ENCODE results near the gene NFE2L1.
"Not testable (repeated sequence)": the region's sequence is repeated elsewhere in the genome, so short reads cannot be mapped to it uniquely, and the experiment has no call there.

The NFE2L1 gene

GRCh38 chr17:48016112-48016511, 32.0 kb upstream of the NFE2L1 start:
- Histone ChIP-seq H4K5ac (ENCODE audit: low read length) (no peak overlapping the region), H3K4me3 (ENCODE audit: low read length) (no peak overlapping the region), H2BK120ac (ENCODE audit: low read depth, low read length) (no peak overlapping the region), H3K4me1 (ENCODE audit: control insufficient read depth, low read depth, low read length) (no peaks in the 10 kb centered on the region), H3K18ac (ENCODE audit: low read length) (no peak overlapping the region), H3K36me3 (ENCODE audit: control insufficient read depth, insufficient read depth, low read length) (no peaks in the 10 kb centered on the region), H3K4ac (ENCODE audit: low read depth, low read length) (no peak overlapping the region), H3K27ac (ENCODE audit: low read depth, low read length) (no peak overlapping the region), H3K23ac (ENCODE audit: low read length) (no peak overlapping the region), H3K27me3 (ENCODE audit: insufficient read depth, low read length, poor library complexity) (no peaks in the 10 kb centered on the region), H4K8ac (ENCODE audit: low read depth, low read length) (no peak overlapping the region), H3K79me2 (ENCODE audit: control insufficient read depth, insufficient read depth, low read length) (no peaks in the 10 kb centered on the region), H3K56ac (ENCODE audit: low read length) (no peak overlapping the region), H3K9ac (ENCODE audit: low read length) (no peak overlapping the region), H2BK15ac (replicated peaks; ENCODE audit: low read depth) (no peak overlapping the region), H2AK5ac (ENCODE audit: low read length) (no peak overlapping the region), H3K79me1 (ENCODE audit: low read length) (no peaks in the 10 kb centered on the region), H2BK5ac (ENCODE audit: low read length) (no peak overlapping the region), H3K4me2 (ENCODE audit: low read length) (no peak overlapping the region)
- peak; percentile 71 for DNase-seq
- no CpG with 5 or more reads among the region's 2 CpGs for WGBS (ENCODE audit: extremely low coverage, insufficient coverage, low lambda C conversion rate)

- H3K27ac ChIP-seq (ENCODE audit: low read depth, low read length); H3K79me1 ChIP-seq (ENCODE audit: low read length); H3K27me3 ChIP-seq (ENCODE audit: insufficient read depth, low read length, poor library complexity); H3K79me2 ChIP-seq (ENCODE audit: control insufficient read depth, insufficient read depth, low read length); H2BK120ac ChIP-seq (ENCODE audit: low read depth, low read length); H2BK15ac ChIP-seq (replicated peaks; ENCODE audit: low read depth); H3K4me1 ChIP-seq (ENCODE audit: control insufficient read depth, low read depth, low read length); H3K18ac ChIP-seq (ENCODE audit: low read length); H2BK5ac ChIP-seq (ENCODE audit: low read length); H4K5ac ChIP-seq (ENCODE audit: low read length); DNase-seq; H3K23ac ChIP-seq (ENCODE audit: low read length); H3K9ac ChIP-seq (ENCODE audit: low read length); H3K36me3 ChIP-seq (ENCODE audit: control insufficient read depth, insufficient read depth, low read length); H2AK5ac ChIP-seq (ENCODE audit: low read length); H3K4me3 ChIP-seq (ENCODE audit: low read length); H3K56ac ChIP-seq (ENCODE audit: low read length); H3K4me2 ChIP-seq (ENCODE audit: low read length); H4K8ac ChIP-seq (ENCODE audit: low read depth, low read length); H3K4ac ChIP-seq (ENCODE audit: low read depth, low read length): not testable (repeated sequence)
- WGBS (ENCODE audit: extremely low coverage, insufficient coverage, low lambda C conversion rate) = no CpG with 5 or more reads among the region's 4 CpGs
These were observed 30.4 kb upstream of the NFE2L1 start for GRCh38 chr17:48017817-48018158.

DNA sequence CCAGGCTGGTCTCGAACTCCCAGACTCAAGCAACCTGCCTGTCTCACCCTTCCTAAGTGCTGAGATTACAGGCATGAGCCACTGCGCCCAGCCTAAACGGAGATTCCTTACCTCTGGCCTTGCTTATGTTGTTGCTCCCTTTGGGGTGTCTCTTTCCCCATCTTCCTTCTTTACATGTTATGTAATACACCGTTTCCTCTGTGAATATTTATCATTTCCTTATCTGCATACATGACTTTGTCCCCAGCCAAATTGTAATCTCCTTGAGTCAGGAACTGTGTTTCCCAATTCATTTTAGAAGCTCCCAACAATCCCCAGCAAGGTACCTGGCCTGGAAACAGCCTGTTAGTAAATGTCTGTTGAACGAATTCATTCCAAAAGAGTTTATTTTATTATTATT, 26.2 kb upstream of the NFE2L1 start:
- no peak overlapping the region for H4K5ac ChIP-seq (ENCODE audit: low read length)
- H3K23ac ChIP-seq (ENCODE audit: low read length) = no peak overlapping the region
- peaks cover 2% of the 10 kb centered on the region for H3K4me1 ChIP-seq (ENCODE audit: control insufficient read depth, low read depth, low read length)
- H3K27me3 ChIP-seq (ENCODE audit: insufficient read depth, low read length, poor library complexity) = no peaks in the 10 kb centered on the region
- no peak overlapping the region for H3K4me2 ChIP-seq (ENCODE audit: low read length)
- H2BK15ac ChIP-seq (replicated peaks; ENCODE audit: low read depth) = no peak overlapping the region
- H3K79me1 ChIP-seq (ENCODE audit: low read length) = no peaks in the 10 kb centered on the region
- DNase-seq = no peak
- no CpG with 5 or more reads among the region's 5 CpGs for WGBS (ENCODE audit: extremely low coverage, insufficient coverage, low lambda C conversion rate)
- H3K18ac ChIP-seq (ENCODE audit: low read length) = no peak overlapping the region
- no peak overlapping the region for H2BK120ac ChIP-seq (ENCODE audit: low read depth, low read length)
- H3K27ac ChIP-seq (ENCODE audit: low read depth, low read length) = no peak overlapping the region
- no peak overlapping the region for H2AK5ac ChIP-seq (ENCODE audit: low read length)
- H3K4me3 ChIP-seq (ENCODE audit: low read length) = no peak overlapping the region
- H3K56ac ChIP-seq (ENCODE audit: low read length) = no peak overlapping the region
- H4K8ac ChIP-seq (ENCODE audit: low read depth, low read length) = no peak overlapping the region
- H2BK5ac ChIP-seq (ENCODE audit: low read length) = no peak overlapping the region
- no peak overlapping the region for H3K9ac ChIP-seq (ENCODE audit: low read length)
- no peaks in the 10 kb centered on the region for H3K36me3 ChIP-seq (ENCODE audit: control insufficient read depth, insufficient read depth, low read length)
- no peaks in the 10 kb centered on the region for H3K79me2 ChIP-seq (ENCODE audit: control insufficient read depth, insufficient read depth, low read length)
- H3K4ac ChIP-seq (ENCODE audit: low read depth, low read length) = no peak overlapping the region

DNA sequence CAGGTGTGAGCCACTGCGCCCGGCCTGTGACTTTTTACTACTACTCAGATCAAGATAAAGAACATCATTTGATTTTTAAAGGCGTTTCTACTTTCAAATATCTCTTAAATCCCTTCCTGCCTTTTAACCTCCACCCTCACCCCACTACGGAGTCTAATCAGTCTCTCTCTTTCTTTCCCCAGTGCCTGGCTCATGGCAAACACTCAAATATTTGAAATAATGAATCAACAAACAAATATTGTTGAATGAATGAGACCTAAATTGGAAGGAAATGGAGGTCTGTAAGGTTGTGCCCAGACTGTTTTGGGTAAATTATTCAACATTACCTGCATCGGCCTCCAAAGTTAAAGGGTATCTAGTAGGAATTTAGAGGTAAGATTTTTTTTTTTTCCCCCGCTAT, 25.3 kb upstream of the NFE2L1 start:
- no peak overlapping the region for H3K4me2 ChIP-seq (ENCODE audit: low read length)
- H3K4ac ChIP-seq (ENCODE audit: low read depth, low read length) = no peak overlapping the region
- H3K79me1 ChIP-seq (ENCODE audit: low read length) = no peaks in the 10 kb centered on the region
- no peak overlapping the region for H2BK5ac ChIP-seq (ENCODE audit: low read length)
- H3K18ac ChIP-seq (ENCODE audit: low read length) = no peak overlapping the region
- WGBS (ENCODE audit: extremely low coverage, insufficient coverage, low lambda C conversion rate) = 100% methylated on average over 1 of the region's 6 CpGs
- no peak overlapping the region for H3K27ac ChIP-seq (ENCODE audit: low read depth, low read length)
- no peaks in the 10 kb centered on the region for H3K79me2 ChIP-seq (ENCODE audit: control insufficient read depth, insufficient read depth, low read length)
- H4K8ac ChIP-seq (ENCODE audit: low read depth, low read length) = no peak overlapping the region
- H3K9ac ChIP-seq (ENCODE audit: low read length) = no peak overlapping the region
- H3K36me3 ChIP-seq (ENCODE audit: control insufficient read depth, insufficient read depth, low read length) = no peaks in the 10 kb centered on the region
- no peak overlapping the region for H3K4me3 ChIP-seq (ENCODE audit: low read length)
- no peak overlapping the region for H2BK15ac ChIP-seq (replicated peaks; ENCODE audit: low read depth)
- H4K5ac ChIP-seq (ENCODE audit: low read length) = no peak overlapping the region
- DNase-seq = no peak
- no peaks in the 10 kb centered on the region for H3K27me3 ChIP-seq (ENCODE audit: insufficient read depth, low read length, poor library complexity)
- no peak overlapping the region for H2BK120ac ChIP-seq (ENCODE audit: low read depth, low read length)
- H3K56ac ChIP-seq (ENCODE audit: low read length) = no peak overlapping the region
- H3K4me1 ChIP-seq (ENCODE audit: control insufficient read depth, low read depth, low read length) = peaks cover 2% of the 10 kb centered on the region
- no peak overlapping the region for H2AK5ac ChIP-seq (ENCODE audit: low read length)
- H3K23ac ChIP-seq (ENCODE audit: low read length) = no peak overlapping the region

DNA sequence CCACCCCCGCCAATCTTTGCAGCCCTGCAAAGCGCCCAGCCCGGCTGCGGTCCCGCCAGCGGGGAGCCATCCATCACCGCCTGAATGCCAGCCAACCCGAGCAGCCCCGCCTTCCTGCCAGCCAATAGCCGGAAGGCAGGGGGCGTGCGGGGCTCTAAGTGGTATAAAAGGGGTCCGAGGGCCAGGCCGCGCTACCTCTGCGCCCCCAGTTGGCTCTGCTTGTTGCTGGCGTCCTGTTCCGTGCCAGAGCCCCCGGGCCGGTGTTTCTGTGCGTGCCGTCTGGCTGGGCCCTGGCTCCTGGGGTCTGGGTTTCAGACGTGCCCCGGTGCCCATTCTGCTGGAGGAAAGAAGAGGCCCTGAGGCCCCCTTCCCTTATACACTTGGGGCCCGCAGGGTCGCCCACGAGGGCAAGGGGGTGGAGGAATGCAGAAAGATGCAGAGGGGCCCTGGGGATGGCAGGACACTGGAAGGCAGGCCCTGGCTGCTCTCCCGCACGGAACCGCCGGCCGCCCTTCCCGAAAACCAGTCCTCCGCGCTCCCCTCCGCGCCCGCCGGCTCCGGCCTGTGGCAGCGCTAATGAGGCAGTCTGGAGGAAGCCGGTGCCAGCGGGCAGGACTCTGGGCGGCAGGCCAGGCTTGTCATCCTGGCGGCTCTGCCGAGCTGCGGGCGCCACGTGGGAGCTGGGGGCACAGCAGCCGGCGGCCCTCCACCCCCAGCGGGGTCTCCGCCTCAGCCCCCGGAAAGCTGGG, 24.6 kb upstream of the NFE2L1 start:
- no CpG with 5 or more reads among the region's 54 CpGs for WGBS (ENCODE audit: extremely low coverage, insufficient coverage, low lambda C conversion rate)
- H2BK120ac ChIP-seq (ENCODE audit: low read depth, low read length) = no peak overlapping the region
- no peaks in the 10 kb centered on the region for H3K27me3 ChIP-seq (ENCODE audit: insufficient read depth, low read length, poor library complexity)
- no peak overlapping the region for H4K8ac ChIP-seq (ENCODE audit: low read depth, low read length)
- H3K56ac ChIP-seq (ENCODE audit: low read length) = peak overlapping the region; percentile 75
- no peak overlapping the region for H2BK5ac ChIP-seq (ENCODE audit: low read length)
- no peak overlapping the region for H2BK15ac ChIP-seq (replicated peaks; ENCODE audit: low read depth)
- H3K79me1 ChIP-seq (ENCODE audit: low read length) = no peaks in the 10 kb centered on the region
- H3K23ac ChIP-seq (ENCODE audit: low read length) = no peak overlapping the region
- peaks cover 2% of the 10 kb centered on the region for H3K4me1 ChIP-seq (ENCODE audit: control insufficient read depth, low read depth, low read length)
- H4K5ac ChIP-seq (ENCODE audit: low read length) = no peak overlapping the region
- H3K4me2 ChIP-seq (ENCODE audit: low read length) = peak overlapping the region; percentile 56
- no peak overlapping the region for H3K4ac ChIP-seq (ENCODE audit: low read depth, low read length)
- DNase-seq = peak; percentile 83
- no peak overlapping the region for H2AK5ac ChIP-seq (ENCODE audit: low read length)
- H3K36me3 ChIP-seq (ENCODE audit: control insufficient read depth, insufficient read depth, low read length) = no peaks in the 10 kb centered on the region
- peak overlapping the region; percentile 67 for H3K9ac ChIP-seq (ENCODE audit: low read length)
- H3K4me3 ChIP-seq (ENCODE audit: low read length) = peak overlapping the region; percentile 24
- no peak overlapping the region for H3K18ac ChIP-seq (ENCODE audit: low read length)
- H3K79me2 ChIP-seq (ENCODE audit: control insufficient read depth, insufficient read depth, low read length) = no peaks in the 10 kb centered on the region
- H3K27ac ChIP-seq (ENCODE audit: low read depth, low read length) = no peak overlapping the region
